GM21717 (cell line): ENCODE data around the gene MPV17.
"Not testable (repeated sequence)": the region's sequence is repeated elsewhere in the genome, so short reads cannot be mapped to it uniquely, and the experiment has no call there.

Experiments used
- ATAC-seq: cut with Tn5 transposase; IDR thresholded peaks from one replicate; pipeline ENCODE4 v1.9.1; 2021; ENCODE audit warnings: mild to moderate bottlenecking, moderate library complexity; ENCODE audit not compliant: unreplicated experiment

The MPV17 gene, protein sequence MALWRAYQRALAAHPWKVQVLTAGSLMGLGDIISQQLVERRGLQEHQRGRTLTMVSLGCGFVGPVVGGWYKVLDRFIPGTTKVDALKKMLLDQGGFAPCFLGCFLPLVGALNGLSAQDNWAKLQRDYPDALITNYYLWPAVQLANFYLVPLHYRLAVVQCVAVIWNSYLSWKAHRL

DNA sequence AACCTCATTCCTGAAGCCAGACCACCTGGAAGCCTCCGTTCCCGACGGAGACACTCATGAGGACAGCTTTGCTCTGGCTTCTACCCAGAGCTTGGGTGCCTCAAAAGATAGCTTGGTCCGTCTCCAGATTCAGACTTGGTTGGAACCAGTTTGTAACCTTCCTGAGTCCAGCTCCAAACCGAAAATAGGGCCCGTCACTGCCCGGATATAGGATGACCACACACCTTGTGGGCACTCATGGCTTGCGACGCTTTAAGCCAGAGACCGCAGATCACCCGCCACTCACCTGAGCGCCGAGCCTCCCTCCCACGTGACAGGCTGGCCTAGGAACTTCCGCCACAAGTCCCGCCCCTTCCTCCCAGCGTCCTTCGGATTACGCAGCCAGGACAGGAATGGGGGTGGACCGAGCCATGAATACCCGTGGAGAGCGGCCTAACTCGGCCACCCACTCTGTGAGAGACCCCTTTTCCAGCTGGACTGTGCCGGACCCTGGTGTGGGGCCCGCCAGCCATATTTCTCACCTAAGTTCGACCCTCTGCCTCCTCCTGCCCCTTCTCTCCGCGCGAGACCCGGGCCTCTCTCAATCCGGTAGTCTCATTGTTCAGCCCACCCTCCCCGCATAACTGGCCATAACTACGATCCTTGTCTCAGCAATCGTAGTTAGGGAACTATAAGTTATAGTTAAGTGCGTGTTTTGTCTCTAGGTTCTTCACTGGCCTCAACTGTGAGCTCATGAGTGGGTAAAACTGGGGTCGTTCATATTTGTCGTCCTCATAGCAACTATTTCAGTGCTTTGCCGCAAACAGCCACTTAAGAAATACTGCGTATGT, at the start of gene MPV17:
MPV17 (minus strand) TSS at position 332 of the 830 bp plus-strand sequence. CDS start 580 bp downstream, outside the sequence.
- ATAC-seq, result peak; percentile 91

DNA sequence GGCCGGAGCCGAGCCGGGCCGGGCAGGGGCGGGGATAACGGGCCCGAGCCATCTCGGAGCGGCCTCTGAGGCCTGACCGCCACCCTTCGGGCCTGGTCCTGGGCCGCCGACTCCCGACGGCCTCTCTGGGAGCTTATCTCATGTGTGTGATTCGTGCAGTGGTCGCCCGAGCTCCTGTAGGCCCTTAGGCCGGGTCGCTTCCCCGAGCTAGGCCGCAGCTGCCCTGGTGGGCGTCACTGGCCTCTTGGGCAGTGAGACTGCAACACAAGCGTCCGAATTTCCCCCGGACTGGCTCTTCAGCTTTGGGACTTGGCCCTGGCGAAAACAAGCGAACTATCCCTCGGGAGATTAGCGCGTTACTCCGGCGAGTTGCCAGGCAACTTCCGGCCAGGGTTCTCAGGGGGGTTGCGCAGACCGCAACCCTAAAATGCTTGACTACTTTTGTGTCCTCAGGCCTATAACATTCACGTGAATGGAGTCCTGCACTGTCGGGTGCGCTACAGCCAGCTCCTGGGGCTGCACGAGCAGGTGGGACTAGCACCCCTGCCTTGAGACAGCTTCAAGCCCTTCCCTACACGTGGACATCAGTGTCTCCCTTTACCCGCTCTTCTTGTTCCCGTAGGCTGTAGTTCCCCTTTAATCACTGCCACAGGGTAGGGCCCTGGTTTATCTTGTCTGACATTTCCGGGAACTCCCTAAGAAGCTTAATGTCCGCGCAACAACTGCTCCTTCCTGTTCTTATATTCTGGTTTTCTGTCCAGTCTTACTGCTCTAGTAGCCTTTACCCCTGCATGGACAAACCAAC, 48.1 kb upstream of the MPV17 start:
- peak; percentile 29 for ATAC-seq

DNA sequence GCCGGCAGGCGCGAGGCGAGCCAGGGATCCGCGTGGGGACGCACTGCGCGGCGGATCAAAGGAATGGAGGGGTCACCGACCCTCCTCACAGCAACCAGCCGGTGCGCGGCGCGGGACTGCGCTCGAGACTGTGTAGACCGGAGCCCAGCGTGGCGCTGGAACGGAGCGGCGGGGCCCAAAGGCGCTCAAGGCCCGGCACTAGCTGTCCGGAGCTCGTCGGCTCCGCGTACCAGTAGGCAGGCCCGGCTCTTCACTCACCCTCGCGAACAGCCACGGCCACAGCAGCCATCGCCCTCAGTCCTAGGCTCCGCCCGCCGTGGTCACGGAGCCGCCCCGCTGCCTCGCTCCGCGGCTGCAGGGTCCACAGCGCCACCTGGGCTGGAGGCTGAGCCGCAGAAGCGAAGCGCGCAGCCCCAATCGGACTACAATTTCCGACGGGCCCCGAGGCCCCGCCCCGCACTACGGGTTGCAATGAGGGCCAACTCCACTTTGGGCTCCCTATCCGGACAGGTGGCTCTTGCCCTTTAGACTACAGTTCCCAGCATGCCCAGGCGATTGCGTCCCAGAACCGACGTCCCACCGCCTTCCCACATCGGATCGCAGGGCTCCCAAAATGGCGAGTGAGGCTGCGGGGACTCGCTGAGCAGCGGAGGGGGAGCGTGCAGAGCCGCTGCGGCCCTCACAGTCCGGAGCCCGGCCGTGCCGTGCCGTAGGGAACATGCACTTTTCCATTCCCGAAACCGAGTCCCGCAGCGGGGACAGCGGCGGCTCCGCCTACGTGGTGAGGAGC, 47.3 kb upstream of the MPV17 start, which contains the start of the genes EIF2B4 and SNX17:
EIF2B4 (minus strand) TSS at position 313 of the 790 bp plus-strand sequence; CDS start at position 289, 24 bp downstream.
SNX17 (plus strand) TSS at position 591 of the 790 bp plus-strand sequence; CDS start at position 719, 128 bp downstream.
- ATAC-seq, result peak; percentile 83

DNA sequence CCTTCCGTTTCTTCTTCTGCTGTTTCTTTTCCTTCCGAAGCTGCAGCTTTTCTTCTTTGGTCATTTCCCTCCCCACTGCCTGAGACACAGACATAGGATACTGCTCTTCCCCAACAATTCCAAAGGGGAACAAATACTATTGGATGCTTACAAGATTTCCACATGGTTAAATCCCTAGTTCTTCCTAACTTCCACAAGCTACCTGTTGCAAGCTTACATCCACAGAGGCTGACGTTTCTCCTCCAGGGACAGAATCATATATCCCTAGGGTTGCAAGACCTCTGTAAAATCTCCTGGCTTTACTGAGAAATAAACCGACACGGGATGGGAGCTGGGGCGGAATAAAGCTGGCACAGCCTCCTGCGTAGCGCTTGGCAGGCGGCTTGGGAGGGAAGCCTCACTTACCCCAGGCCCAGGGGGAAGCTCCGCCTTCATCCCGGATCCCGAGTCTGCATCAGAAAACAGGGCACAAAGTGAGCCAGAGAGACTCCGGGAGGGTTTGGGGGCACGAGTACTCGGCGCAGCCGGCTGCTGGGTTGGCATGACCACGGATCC, 46.7 kb upstream of the MPV17 start:
- ATAC-seq, result no peak

DNA sequence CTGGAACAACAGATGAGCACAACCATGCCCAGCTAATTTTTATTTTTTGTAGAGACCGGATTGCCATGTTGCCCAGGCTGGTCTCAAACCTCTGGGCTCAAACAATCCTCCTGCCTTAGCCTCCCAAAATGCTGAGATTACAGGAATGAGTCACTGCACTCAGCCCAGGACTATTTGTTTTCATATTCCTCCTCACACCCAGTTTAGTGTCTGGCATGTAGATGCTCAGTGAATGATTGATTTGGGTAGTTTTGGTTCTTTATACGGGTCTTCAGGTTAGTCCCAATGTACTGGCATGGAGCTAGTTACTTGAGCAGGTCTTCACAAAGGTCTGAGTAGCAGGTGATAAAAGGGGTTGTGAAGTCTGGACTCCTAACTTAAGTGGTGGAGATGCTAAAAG, 41.0 kb upstream of the MPV17 start:
- ATAC-seq, result no peak

DNA sequence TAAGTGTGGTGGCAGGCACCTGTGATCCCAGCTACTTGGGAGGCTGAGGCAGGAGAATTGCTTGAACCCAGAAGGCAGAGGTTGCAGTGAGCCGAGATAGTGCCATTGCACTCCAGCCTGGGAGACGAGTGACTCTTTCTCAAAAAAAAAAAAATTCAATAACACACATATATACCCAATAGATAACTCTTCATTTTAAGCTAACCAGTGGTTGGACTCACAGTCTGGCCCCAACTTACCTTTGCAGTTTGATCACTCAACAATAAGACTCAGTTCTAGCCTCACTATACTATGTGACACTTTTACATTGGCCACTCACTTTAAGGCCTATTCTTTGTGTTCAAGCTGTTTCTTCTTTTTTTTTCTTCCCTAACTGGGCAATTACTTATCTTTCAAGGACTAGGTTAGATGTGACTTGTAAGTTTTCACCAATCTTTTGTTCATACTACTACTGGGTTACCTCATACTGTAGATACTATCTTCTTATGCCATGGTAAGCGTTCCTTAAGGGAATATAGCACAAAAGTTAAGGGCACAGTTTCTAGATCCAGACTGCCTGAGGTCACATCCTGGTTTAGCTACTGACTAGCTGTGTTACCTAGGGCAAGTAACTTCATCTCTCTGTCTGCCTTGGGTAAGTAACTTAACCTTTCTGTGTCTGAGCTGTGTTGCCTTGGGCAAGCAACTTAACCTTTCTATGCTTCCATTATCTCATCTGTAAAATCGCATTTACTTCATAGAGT, 40.0 kb upstream of the MPV17 start:
- no peak for ATAC-seq

DNA sequence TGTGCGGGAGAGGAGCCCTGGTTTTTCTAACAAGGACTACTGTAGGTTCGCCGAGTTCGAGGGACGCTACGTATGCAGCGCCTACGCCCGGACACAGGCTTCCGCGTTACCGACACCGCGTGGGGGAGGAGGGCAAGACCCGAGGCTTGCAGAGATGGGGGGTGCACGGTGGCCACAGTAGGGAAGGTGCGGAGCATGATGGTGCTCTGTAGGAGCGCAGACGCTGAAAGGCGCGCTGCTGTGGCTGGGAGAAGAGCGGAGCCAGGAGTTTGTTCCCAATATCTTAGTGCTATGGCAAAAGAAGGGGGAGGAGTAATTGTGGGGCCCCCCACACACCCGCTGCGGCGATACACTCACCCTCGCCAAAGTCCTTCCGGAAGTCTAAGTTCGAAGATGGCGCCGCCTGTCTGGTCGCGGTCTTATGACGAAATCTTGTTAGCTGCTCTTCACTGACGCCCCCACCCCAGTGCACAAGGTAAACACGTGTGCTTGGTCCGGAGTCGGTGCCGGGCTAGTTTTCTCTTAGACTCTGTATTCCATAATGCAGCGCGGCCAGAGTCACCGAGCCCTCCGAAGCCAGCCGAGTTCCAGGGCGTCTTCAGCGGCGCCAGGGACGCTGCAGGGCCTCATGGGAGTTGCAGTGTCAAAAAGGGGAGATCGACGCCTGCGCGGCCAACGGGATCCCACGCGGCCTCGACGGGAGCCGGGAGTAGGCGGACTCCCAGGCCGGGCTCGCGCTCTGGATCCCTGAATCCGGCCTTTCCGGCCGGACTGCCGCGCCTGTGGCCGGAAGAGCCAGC, 33.7 kb upstream of the MPV17 start, which contains the start of gene GTF3C2:
GTF3C2 (minus strand) TSS at position 383 of the 800 bp plus-strand sequence. CDS start 13,210 bp downstream, outside the sequence.
- ATAC-seq, result peak; percentile 76

DNA sequence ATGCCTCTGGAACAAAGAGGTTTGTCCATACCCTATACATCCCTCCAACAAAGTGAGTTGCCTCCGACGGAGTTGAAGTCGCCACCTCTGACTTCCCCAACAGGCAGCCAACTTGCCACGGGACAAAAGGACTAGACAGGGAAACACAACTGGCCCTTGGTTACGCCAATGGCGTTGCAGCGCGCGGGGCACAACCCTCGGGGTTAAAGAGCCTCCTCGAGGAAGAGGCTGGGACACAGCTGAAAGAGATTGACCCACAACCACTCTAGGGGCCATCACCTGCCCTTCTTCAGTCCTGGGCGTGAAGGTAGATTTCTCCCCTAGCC, 33.1 kb upstream of the MPV17 start:
- ATAC-seq, result peak; percentile 45

DNA sequence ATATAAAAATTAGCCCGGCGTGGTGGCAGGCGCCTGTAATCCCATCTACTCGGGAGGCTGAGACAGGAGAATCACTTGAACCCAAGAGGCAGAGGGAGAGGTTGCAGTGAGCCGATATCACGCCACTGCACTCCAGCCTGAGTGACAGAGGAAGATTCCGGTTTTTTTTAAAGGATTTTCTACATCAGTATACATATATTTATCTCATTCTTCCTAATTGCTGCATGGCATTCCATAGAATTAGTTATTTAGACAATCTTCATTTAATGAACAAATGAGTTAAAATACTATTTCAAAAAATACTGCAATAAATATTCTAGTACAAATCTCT, 31.7 kb upstream of the MPV17 start:
- ATAC-seq, result no peak

DNA sequence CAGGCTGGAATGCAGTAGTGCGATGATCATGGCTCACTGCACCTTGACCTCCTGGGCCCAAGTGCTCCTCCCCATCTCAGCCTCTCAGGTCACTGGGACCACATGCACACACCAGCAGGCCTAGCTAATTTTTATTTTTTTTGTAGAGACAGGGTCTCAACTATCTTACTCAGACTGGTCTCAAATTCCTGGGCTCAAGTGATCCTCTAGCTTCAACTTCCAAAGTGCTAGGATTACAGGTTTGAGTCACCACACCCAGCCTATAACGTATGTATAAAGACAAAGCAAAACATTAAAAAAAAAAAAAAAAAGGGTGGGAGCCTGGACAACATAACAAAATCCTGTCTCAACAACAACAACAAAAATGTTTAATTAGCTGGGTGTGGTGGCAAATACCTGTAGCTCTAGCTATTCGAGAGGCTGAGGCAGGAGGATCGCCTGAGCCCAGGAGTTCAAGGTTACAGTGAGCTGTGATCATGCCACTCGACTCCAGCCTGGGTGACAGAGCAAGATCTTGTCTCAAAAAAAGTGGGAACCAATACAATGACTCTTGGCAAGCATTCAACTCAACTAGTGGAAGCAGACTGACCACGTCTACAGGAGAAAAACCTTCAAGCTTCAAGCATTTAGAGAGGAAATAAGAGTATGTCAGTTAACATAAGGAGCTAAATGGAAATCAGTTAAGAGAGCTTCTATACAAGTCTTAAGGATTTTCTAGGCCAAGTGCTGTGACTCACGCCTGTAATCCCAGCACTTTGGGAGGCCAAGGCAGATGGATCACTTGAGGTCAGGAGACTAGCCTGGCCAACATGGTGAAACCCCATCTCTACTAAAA, 31.1 kb upstream of the MPV17 start:
- no peak for ATAC-seq

DNA sequence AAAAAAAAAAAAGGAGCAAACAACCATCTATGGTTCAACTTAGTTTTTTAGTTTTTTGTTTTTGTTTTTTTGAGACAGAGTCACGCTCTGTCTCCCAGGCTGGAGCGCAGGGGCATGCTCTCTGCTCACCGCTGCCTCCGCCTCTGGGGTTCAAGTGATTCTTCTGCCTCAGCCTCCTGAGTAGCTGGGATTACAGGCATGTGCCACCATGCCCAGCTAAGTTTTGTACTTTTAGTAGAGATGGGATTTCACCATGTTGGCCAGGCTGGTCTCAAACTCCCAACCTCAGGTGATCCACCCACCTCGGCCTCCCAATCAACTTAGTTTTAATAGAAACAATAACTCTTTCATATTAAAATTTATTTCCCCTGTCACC, 30.5 kb upstream of the MPV17 start:
- not testable (repeated sequence) for ATAC-seq

DNA sequence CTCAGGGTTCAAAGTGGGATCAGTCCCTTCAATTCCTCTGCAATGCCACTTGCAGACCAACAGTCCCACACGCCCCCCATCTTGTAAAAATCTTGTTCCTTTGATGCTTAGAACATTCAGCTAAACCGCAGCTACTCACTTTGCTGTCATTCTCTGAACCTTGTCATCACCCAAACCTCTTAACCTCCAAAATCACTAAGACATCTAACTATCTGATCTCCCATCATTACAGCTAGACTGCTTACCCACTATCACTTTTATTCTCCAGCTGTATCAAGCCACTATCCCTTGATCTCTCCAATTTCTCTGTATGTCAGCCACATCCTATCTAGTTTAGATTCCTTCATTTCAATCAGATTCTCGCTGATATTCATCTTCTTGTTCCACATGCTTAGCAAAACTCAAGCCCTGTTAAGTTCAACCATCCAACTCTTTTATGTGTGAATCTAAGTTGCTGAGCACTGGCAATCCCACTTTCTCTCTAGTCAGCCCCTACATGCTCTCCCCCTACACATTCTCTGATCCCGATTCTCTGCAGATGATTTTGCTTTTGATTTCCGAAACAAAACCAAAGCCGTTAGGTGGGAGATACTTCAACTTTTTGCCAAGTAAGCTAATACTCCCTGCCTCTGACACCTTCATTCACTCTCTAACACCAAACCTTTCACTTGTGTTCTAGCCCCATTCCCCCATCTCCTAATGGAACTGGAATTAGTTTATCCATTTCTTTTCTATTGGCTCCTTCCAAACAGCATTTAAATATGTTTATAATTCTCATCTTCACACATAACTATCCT, 29.1 kb upstream of the MPV17 start:
- no peak for ATAC-seq

DNA sequence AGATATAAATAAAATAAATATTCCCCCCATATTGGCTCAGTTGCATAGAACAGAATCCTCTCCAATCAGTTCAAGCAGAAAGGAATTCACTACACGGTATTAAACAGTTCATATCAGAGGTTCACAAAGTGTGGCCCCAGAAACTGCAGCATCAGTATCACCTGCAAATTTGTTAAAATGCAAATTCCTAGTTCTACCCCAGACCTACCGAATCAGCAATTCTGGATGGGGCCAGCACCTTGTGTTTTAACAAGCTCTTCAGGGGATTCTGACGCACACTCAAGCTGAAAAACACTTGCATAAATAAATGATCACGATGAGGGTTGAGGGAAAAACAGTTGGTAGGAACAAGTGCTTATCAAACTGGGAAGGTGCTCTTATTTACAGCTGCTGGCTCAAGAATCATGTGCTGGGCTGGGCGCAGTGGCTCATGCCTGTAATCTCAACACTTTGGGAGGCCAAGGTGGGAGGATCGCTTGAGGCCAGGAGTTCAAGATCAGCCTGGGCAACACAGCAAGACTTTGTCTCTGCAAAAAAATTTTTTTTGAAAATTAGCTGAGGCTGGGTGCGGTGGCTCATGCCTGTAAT, 27.3 kb upstream of the MPV17 start:
- ATAC-seq, result no peak

DNA sequence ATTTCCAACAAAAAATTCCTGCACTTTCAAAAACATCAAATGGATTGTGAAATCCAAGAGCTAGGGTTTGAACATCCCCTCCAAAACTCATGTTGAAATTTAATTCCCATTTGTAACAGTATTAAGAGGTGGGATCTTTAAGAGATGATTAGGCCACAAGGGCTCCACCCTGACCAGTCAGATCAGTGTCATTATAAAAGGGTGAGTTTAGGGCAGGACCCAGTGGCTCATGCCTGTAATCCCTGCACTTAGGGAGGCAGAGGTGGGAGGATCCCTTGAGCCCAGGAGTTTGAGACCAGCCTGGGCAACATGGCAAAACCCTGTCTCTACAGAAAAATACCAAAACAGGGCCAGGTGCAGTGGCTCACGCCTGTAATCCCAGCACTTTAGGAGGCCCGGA, 24.7 kb upstream of the MPV17 start:
- no peak for ATAC-seq

DNA sequence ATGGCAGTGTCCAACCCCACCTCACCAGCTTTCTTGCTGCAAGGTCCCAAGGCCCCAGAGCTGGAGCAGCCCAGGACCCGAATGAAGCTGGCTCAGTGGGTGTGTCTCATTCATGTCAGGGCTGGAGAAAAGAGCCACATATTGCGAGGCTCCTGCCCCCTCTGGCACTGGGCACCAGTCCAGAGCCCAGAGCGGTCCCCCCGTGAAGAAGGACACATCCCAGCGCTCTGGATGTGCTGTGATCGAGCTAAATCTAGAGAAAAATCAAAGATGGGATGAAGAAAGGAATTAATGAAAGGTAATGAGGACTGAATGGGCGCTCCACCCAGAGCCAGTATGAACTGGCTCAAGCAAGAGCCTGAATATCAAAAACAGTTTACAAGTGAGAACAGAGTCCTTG, 13.3 kb upstream of the MPV17 start:
- ATAC-seq, result no peak

DNA sequence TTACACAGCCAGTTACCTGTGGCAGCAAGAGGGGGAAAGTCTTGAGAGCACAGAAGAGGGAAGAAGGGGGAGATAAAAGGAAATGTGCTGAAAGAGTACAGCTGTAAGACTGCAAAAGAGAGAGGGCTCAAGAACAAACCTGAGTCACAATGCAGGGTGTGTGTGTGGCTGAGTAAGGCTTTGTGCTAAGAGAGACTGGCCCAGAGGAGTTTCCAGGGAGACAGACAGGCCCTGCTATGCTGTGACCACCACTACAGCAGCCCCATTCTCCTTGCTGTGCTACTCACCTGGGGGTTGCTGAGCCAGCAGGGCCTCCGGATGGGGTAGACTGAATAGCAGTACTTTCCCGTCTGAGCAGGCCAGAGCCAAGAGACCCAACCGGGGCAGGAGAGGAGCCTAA, 12.4 kb upstream of the MPV17 start:
- no peak for ATAC-seq

DNA sequence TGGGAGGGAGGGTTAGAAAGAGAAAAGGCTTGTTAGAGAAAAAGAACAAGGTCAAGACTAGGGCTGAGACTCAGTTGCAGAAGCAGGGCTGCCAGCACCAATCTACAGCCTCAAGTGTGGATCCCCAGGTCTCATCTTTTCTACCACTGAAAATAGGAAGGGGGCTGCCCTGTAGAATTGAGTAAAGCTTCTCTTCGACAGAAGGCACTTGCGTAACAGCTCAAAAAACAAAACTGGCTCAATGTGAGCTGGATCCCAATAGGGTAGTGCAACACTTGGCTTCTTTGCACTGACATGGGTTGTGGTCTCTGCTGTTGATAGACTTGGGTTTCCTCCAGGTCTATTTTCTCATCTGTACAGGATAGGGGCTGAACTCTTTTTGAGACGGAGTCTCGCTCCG, 1.8 kb upstream of the MPV17 start:
- ATAC-seq, result no peak
